Myocyte (in vitro differentiated cells): ENCODE data around the gene FIBCD1. TPM values are rescaled to one million over a fixed set of nuclear protein-coding genes. Genes with fewer than 3 reads are reported as not detected.

Experiments used
- DNase-seq: peaks from one replicate; pipeline ENCODE4 v3.0.0-alpha.2; 2012; ENCODE audit warnings: low read depth
- total RNA-seq: library from RNA; depleted of rRNA; stranded (reverse); fragments of >200 nt; gene quantifications from 2 replicates; pipeline ENCODE4 v1.2.3, GENCODE V29; 2014

Gene FIBCD1
- total RNA-seq, 1 donor from 2014 or later: 0.48 TPM

DNA sequence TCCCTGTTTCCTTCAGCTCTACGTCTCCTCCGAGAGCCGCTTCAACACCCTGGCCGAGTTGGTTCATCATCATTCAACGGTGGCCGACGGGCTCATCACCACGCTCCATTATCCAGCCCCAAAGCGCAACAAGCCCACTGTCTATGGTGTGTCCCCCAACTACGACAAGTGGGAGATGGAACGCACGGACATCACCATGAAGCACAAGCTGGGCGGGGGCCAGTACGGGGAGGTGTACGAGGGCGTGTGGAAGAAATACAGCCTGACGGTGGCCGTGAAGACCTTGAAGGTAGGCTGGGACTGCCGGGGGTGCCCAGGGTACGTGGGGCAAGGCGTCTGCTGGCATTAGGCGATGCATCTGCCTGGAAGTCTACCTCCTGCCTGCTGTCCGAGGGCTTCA lies 76.3 kb downstream of the FIBCD1 start:
- DNase-seq: no peak

DNA sequence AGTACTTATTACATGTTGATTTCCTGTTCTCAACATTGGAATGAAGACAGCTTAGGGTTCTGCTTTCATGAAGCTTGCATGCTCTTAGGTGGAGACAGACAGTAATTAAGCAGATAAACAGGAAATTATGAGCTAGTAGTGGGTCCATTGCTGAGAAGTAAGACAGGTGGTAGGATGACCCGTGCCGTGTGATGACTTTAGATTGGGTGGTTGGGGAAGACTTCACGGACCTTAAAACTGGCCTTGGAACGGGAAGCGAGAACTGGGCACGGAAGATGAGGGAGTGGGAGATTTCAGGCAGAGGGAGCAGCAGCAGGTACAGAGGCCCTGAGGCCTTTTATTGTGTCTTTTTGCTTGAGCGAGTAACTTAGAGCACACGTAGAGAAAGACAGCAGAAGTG lies 76.8 kb downstream of the FIBCD1 start:
- no peak for DNase-seq

DNA sequence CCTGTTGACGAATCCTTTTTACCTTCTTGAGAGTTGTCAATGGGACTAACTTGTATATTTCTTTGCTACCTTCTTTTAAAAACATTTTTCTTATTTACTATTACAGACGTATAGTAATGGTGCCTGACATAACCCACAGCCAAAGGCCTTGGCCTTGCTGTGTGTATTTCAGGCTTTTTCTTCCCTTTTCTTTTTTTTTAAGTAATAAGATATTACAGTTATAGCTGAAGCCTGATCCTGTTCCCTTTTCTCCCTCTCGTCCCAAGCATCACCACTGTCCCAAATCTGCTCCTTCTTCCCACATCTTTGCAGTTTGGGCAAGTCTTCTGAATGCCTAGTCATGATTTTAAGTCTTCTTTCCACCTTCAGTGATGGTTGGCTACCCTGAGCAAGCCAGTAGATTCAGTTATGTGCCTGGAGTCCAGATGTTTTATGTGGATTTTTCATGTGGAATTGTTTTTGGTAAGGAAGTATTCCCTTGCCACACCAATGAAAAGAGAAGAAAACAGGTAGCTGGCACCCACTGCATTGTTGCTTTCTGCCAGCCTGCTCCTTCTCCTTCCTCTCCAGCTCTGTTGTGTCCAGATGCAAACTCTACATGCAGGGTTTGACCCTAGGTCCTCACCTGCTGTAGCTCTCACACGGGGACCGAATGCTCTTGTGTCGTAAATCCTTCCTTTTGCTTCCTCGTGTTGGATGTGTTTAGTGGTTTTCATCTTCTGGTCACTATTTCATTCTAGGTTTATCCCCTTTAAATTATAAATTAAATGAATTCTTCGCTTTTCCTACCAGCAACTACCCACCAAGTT lies 77.5 kb downstream of the FIBCD1 start:
- DNase-seq: no peak

DNA sequence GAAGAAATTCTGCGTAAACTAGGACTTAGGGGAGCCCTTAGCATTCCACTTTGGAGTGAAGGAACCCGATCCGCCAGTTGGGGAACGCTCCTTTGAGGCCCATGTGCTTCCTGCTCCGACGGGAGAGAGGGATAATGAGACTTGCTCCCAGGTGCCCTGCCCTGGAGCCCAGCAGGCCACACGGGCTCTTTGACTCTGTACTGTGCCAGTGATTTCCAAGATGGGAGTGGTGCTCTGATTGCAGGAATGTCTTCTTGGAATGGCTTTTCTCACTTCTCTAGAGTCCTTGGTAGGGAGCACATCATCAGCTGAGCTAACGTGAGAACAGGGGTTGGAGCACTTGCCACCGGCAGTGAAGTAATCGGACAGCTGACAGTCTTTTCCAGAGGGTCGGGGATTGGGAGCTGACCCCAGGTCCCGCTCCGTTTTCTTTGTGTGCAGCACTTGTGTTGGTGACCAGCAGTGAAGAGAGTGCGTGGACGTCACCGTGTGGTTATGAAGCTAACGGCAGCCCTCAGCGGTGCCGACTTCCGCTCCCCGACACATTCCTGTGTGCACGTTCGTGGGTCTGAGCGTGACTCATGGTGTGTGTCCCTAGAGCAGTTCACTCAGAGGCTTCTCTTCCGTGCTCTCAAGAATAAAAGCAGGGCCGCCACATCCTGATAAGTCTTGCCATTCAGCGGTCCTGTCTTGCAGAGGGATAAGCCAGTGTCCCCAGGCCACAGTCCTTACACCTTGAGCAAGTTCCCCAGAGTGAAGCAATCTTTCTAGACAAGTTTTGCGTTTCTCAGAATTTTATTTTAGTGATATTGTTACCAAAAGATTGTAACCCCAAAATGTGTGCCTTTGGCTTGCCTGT lies 78.4 kb downstream of the FIBCD1 start:
- peak; percentile 98 for DNase-seq

DNA sequence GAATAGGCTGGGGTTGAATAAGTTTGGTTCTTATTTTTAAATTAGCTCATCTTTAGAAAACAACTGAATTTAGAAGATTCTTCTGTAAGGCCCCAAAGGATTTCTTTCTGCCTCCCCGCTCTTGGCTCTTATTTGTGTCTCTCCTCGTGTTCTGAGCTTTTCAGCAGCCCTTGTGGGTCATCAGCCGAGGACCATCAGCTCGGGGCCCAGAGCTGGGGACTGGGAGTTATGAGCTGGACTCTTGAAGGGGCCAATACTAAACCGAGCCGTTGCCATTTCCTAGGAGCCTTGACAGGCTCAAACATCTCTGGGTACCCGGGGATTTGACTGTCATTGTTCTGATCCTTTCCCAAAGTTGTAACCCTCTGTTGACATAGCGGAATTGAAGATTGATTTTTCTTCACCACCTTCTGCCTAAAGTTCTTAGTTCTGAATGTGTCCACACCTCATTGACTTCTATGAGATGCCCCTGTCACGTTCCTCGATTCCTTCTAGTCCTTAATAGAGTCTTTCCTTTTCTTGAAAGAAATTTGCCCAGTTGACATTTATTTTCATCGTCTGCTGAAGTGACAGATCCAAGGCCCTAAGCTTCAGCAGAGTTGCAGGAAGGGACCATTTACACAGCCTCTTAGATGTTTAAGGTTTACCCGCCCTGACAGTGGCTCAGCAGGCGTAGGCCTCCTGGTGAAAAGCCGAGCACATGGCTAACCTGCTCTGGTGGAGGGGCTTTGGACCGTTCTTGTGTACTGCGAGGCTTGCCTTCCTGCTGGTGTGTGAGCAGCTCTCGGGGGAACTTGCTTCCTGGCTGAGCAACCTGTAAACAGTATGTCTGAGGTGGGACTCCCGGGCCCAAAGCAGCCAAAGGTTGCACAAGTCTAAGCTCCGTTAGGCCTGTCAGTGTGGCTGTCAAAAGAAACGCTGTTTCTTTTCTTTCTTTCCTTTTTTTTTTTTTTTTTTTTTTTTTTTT lies 80.0 kb downstream of the FIBCD1 start:
- no peak for DNase-seq

DNA sequence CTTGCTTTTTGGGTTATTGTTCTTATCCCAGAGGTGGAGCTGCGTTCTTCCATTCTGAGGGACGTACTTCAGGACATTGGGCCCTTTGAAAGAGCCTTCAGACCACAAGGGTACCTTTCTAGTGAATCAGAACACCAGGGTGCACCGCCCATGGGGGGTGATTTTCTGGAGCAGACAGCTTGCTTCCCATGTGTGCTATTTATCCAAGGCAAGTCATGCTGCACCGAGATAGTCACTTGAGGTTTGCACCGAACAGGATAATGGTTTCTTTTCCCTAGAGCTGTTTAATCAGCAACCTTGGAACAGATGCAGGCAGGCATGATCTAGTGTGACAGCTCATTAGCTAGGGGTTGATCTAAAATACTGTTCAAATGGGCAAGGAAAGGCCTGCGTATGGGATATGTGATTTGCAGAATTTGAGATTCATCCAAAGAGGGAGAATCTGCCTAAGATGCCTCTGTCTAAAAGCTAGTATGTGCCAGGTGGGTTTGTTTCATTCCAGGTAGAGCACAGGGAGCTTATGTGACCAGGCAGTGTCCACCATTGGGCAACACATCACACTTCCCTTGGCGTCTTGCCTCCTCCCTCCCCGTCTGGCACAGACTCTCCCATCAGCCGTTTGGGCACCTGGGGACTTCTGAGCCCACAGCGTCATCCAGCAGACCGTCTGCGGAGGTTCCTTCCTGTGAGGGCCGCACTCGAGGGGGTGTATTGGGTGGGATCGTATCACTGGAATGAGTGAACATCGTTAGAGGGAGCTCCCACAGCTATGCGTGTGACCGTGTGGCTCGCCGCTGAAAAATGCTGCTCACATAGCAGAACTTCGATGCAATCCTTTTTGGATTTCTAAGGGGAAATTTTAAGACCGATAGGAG lies 80.9 kb downstream of the FIBCD1 start:
- DNase-seq: peak; percentile 84

DNA sequence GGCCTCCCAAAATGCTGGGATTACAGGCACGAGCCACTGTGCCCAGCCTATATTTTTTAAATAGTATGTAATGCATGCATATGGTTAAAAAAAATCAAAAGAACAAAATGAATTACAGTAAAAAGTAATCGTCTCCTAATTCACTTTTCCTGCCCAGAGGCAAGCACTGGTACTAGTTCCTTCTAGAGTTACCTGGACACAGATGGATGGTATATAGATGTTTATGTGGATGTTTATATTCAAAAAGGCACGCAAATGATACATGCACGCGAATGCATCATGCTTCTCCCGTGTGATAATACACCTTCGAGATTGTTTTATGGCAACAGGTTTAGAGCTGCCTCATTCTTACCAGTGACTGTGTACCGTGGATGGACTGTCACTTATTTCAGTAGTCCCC lies 82.6 kb downstream of the FIBCD1 start:
- no peak for DNase-seq

DNA sequence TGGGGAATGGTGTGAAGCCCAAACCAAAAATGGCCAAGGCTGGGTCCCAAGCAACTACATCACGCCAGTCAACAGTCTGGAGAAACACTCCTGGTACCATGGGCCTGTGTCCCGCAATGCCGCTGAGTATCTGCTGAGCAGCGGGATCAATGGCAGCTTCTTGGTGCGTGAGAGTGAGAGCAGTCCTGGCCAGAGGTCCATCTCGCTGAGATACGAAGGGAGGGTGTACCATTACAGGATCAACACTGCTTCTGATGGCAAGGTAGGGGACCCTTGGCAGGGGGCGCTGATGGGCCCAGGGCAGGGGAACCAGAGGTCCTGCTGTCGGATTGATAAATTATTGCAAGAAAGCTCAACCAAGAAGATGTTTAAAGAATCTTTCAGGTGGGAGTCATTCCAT lies 84.2 kb downstream of the FIBCD1 start:
- DNase-seq: no peak

DNA sequence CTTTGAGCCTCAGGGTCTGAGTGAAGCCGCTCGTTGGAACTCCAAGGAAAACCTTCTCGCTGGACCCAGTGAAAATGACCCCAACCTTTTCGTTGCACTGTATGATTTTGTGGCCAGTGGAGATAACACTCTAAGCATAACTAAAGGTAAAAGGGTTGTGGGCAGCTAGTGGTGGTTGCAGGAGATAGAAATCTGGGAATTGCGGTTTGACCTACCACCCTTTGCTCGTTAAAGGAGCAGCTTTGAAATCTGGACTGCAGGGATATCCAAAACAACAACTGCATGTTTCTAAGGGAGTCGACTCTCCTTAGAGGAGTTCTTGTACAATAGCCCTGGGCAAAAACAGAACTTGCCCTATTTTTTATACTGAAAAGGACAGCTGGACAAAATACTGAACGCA lies 85.0 kb downstream of the FIBCD1 start:
- DNase-seq: no peak

DNA sequence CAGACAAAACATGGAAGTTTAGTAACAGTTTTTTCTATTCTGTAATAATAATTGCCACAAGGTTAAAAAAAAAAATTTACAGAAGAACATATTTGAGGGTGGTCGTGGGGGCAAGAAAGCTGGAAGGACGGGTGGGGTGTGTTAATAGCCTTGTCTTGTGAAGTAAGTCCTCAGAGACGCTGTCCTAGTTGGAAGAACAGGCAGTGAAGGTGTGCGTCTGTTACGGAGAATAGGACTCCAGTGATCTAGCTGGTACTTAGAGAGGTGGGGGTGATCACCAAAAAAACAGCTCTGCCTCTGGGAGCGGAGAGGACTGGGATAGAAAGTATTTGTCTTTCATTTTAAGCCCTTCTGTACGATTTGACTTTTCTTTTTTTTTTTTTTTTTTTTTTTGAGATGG lies 86.2 kb downstream of the FIBCD1 start:
- DNase-seq: no peak

Other genes starting within 250 kb of the FIBCD1 start
- gene EXOSC2, start 245.5 kb downstream of the FIBCD1 start, total RNA-seq: 17.4 and 21.4 TPM in 2 replicates
- gene ABL1, start 104.0 kb downstream of the FIBCD1 start, total RNA-seq: 44.6 and 50.3 TPM in 2 replicates
- gene QRFP, start 42.4 kb downstream of the FIBCD1 start, total RNA-seq: not detected in 2 replicates
- 0.03 and 0.26 TPM in 2 replicates for gene LAMC3, start 69.9 kb upstream of the FIBCD1 start, total RNA-seq
- 75.4 and 163 TPM in 2 replicates for gene AIF1L, start 157.3 kb upstream of the FIBCD1 start, total RNA-seq
- gene NUP214, start 186.3 kb upstream of the FIBCD1 start, total RNA-seq: 15.6 and 16.4 TPM in 2 replicates